Retina (tissue), 1 donor: ENCODE results near the gene USP13.

Source experiments
- DNase-seq: peaks from one replicate; pipeline ENCODE4 v3.0.0-alpha.2; 2016

USP13 gene

GRCh38 chr3:179801856-179802255 lies 149.0 kb downstream of the USP13 start:
- no peak for DNase-seq

- no peak for DNase-seq
Observed at GRCh38 chr3:179806177-179806576, 153.3 kb downstream of the USP13 start.

GRCh38 chr3:179807588-179807987 lies 154.7 kb downstream of the USP13 start:
- no peak for DNase-seq

- DNase-seq: no peak
Observed at GRCh38 chr3:179809639-179810038, 156.8 kb downstream of the USP13 start.

GRCh38 chr3:179811321-179812095 lies 158.7 kb downstream of the USP13 start:
- peak; percentile 47 for DNase-seq

GRCh38 chr3:179812096-179812382 lies 159.2 kb downstream of the USP13 start:
- no peak for DNase-seq

GRCh38 chr3:179819379-179819778 lies 166.5 kb downstream of the USP13 start:
- no peak for DNase-seq

- DNase-seq: no peak
Observed at GRCh38 chr3:179822296-179822695, 169.5 kb downstream of the USP13 start.

- no peak for DNase-seq
Observed at GRCh38 chr3:179825527-179826246, 172.8 kb downstream of the USP13 start.

GRCh38 chr3:179826247-179826637 lies 173.4 kb downstream of the USP13 start:
- no peak for DNase-seq

GRCh38 chr3:179828738-179829137 lies 175.9 kb downstream of the USP13 start:
- DNase-seq: no peak

- no peak for DNase-seq
Observed at GRCh38 chr3:179829401-179829800, 176.6 kb downstream of the USP13 start.

GRCh38 chr3:179832333-179832854 lies 179.6 kb downstream of the USP13 start:
- DNase-seq: no peak

- no peak for DNase-seq
Observed at GRCh38 chr3:179833294-179833693, 180.5 kb downstream of the USP13 start.

GRCh38 chr3:179837374-179837773 lies 184.5 kb downstream of the USP13 start:
- no peak for DNase-seq
